HG02943 (cell line): ENCODE data around the gene ZDHHC4.

Experiments used
- ATAC-seq: cut with Tn5 transposase; IDR thresholded peaks from one replicate; pipeline ENCODE4 v1.9.1; 2021; ENCODE audit warnings: mild to moderate bottlenecking, low read depth, moderate library complexity; ENCODE audit not compliant: unreplicated experiment

ZDHHC4 gene

GRCh38 chr7:6604458-6604857, 27.2 kb downstream of the ZDHHC4 start:
- no peak for ATAC-seq

- ATAC-seq: no peak
Measured at GRCh38 chr7:6606866-6607583, 29.8 kb downstream of the ZDHHC4 start.

- no peak for ATAC-seq
Measured at GRCh38 chr7:6607651-6608051, 30.4 kb downstream of the ZDHHC4 start.

- no peak for ATAC-seq
Measured at GRCh38 chr7:6608081-6608480, 30.8 kb downstream of the ZDHHC4 start.

- no peak for ATAC-seq
Measured at GRCh38 chr7:6608794-6609193, 31.5 kb downstream of the ZDHHC4 start.

- ATAC-seq: no peak
Measured at GRCh38 chr7:6612819-6613218, 35.6 kb downstream of the ZDHHC4 start.

- no peak for ATAC-seq
Measured at GRCh38 chr7:6613706-6614105, 36.5 kb downstream of the ZDHHC4 start.

- ATAC-seq: no peak
Measured at GRCh38 chr7:6614953-6615722, 37.9 kb downstream of the ZDHHC4 start, which contains the start of gene ZNF853. Gene ZNF853, plus strand, starts transcription at chr7:6615610. Its CDS starts 565 bp downstream, at chr7:6616175.

GRCh38 chr7:6615723-6616555, 38.7 kb downstream of the ZDHHC4 start:
- no peak for ATAC-seq

- no peak for ATAC-seq
Measured at GRCh38 chr7:6616854-6617643, 39.8 kb downstream of the ZDHHC4 start.

GRCh38 chr7:6618621-6619020, 41.4 kb downstream of the ZDHHC4 start:
- ATAC-seq: no peak

- no peak for ATAC-seq
Measured at GRCh38 chr7:6619961-6620360, 42.7 kb downstream of the ZDHHC4 start.

GRCh38 chr7:6621195-6622133, 44.2 kb downstream of the ZDHHC4 start:
- ATAC-seq: no peak

GRCh38 chr7:6622134-6622710, 45.0 kb downstream of the ZDHHC4 start:
- no peak for ATAC-seq

- ATAC-seq: no peak
Measured at GRCh38 chr7:6623589-6624245, 46.5 kb downstream of the ZDHHC4 start.

GRCh38 chr7:6624246-6624611, 47.0 kb downstream of the ZDHHC4 start:
- ATAC-seq: no peak

- ATAC-seq: no peak
Measured at GRCh38 chr7:6628045-6628444, 50.8 kb downstream of the ZDHHC4 start.
